K562 (cell line): ENCODE measurements around the gene SLC2A9. TPM values are rescaled to one million over a fixed set of nuclear protein-coding genes. Genes with fewer than 3 reads are reported as not detected.

Experiments
- AFF1 ChIP-seq, 2 experiments: fragments of 450-650 bp; IDR thresholded peaks; 2 replicates each; pipeline ENCODE4 v1.6.1; 2018; ENCODE audit warnings: mild to moderate bottlenecking in 2 of 2, low read depth in 1 of 2; ENCODE audit not compliant: partially characterized antibody in 2 of 2
- BCL6 ChIP-seq: fragments of 250-450 bp; sonication (Bioruptor Pico); IDR thresholded peaks from 2 replicates; pipeline ENCODE4 v1.4.0; 2020
- E2F4 ChIP-seq: sonication (generic); formaldehyde crosslinking; IDR thresholded peaks from 2 replicates; pipeline ENCODE4 v1.8.0; 2022; ENCODE audit warnings: mild to moderate bottlenecking, low read depth, missing genetic modification reagents
- E2F5 ChIP-seq: sonication (generic); formaldehyde crosslinking; IDR thresholded peaks from 2 replicates; pipeline ENCODE4 v1.8.0; 2022; ENCODE audit warnings: mild to moderate bottlenecking, missing genetic modification reagents
- FOS ChIP-seq: IDR thresholded peaks from 3 replicates; pipeline ENCODE4 v1.6.1; 2011; ENCODE audit not compliant: insufficient read length; ENCODE audit errors: extremely low read depth
- KAT2B ChIP-seq: IDR thresholded peaks from one replicate; pipeline ENCODE4 v1.6.1; 2012; ENCODE audit warnings: low read depth, mild to moderate bottlenecking, control low read depth, inconsistent platforms, low read length, moderate library complexity
- MCM3 ChIP-seq: fragments of 450-650 bp; IDR thresholded peaks from 2 replicates; pipeline ENCODE4 v1.6.1; 2016
- SFPQ ChIP-seq: fragments of 200-400 bp; formaldehyde crosslinking; IDR thresholded peaks from 2 replicates; pipeline ENCODE4 v1.6.1; 2017; ENCODE audit warnings: mild to moderate bottlenecking, low read depth, low read length, moderate library complexity
- SLC30A9 ChIP-seq: fragments of 250-450 bp; sonication (Bioruptor Pico); IDR thresholded peaks from 2 replicates; pipeline ENCODE4 v1.8.0; 2022; ENCODE audit warnings: mild to moderate bottlenecking, moderate library complexity
- SOX6 ChIP-seq: fragments of 450-650 bp; IDR thresholded peaks from 2 replicates; pipeline ENCODE4 v1.6.1; 2014; ENCODE audit warnings: mild to moderate bottlenecking
- THRAP3 ChIP-seq: fragments of 450-650 bp; IDR thresholded peaks from 2 replicates; pipeline ENCODE4 v1.6.1; 2016; ENCODE audit warnings: mild to moderate bottlenecking, inconsistent platforms, borderline replicate concordance
- ZBTB12 ChIP-seq: fragments of 250-450 bp; sonication (Bioruptor Pico); IDR thresholded peaks from 2 replicates; pipeline ENCODE4 v1.4.0; 2020
- polyA plus RNA-seq, 8 experiments: library from polyadenylated mRNA; depleted of rRNA in 4 of 8; stranded (reverse) in 5 of 8; unstranded in 3 of 8; fragments of >200 nt; fragmentation: Nextera tagmentation in 2 of 8; fragmentation: Illumina TruSeq in 1 of 8; extraction: Ambion mirVana in 2 of 8; extraction: Trizol in 1 of 8; gene quantifications; 2 replicates each; pipeline versions ENCODE4 v1.2.1 to v1.2.3, GENCODE V29; 2011 to 2014; ENCODE audit warnings: inconsistent platforms in 1 of 8, missing spikeins in 1 of 8
- total RNA-seq, 7 experiments: library from RNA; depleted of rRNA in 6 of 7; stranded (reverse); fragments of >200 nt in 6 of 7; fragmentation: Illumina TruSeq in 2 of 7; extraction: Trizol in 2 of 7; gene quantifications; 2 replicates each; pipeline versions ENCODE4 v1.2.1 to v1.2.3, GENCODE V29; 2011 to 2021; ENCODE audit warnings: low replicate concordance in 1 of 7
- TF ChIP-seq, protein P1 (sequence below), 2 experiments: fragments of 450-650 bp; conservative IDR thresholded peaks; 2 replicates each; pipeline ENCODE4 v1.6.1; 2017; ENCODE audit warnings: mild to moderate bottlenecking in 2 of 2, moderate library complexity in 2 of 2

The SLC2A9 gene
- total and polyA plus RNA-seq, 9 of the 15 experiments (the other 6 are each of a cell fraction or from before 2014, with no cell fraction given) = 0.15 to 1.9 (median 0.76) TPM

DNA sequence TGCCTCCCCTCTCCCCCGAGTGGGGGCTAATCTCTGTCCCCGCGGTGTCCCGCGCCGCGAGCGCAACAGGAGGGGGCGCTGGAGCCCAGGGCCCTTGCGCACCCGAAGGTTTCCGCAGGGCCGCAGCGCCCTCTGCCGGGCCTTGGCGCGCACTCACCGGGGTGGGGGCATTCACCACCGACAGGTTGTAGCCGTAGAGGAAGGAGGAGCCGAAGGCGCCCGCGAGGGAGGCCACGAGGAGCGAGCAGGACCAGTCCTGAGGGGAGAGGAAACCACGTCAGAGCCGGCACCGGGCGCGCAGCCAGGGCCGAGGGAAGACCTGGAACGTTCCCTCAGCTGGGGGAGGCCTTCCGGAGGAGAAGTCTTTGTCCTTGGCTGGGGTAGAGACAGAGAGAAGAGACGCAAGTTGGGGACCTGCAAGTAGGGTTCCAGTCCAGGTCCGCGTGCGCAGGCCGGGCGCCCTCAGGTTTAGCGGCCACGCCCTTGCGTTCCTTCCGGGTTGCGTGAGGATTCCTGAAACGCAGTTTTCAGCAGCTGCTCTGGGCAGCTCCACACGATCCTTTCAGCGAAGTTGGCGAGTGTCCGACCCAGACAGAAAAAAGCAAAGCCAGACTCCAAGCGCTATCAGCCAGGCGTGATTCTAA is 2.4 kb downstream of the SLC2A9 start (continued):
- TF ChIP-seq SFPQ (no peak), MCM3 (no peak), E2F5 (0 out of 2 replicates have a peak, but pooled peaks have one; percentile 27), THRAP3 (no peak), SLC30A9 (no peak), AFF1 (IDR thresholded peaks at IDR 0.05; ENCODE audit: low read depth in 1 of 2, partially characterized antibody in 2 of 2) (peak in 1 of 2 experiments; percentile 29), ZBTB12 (CRISPR knock-in tag) (0 out of 2 replicates have a peak, but pooled peaks have one; percentile 30), E2F4 (CRISPR knock-in tag) (no peak), SOX6 (peak; percentile 57; the same call in 1 of the 2 replicates), KAT2B (no peak), BCL6 (CRISPR knock-in tag) (no peak), FOS (no peak)
- TF ChIP-seq, protein P1, sequence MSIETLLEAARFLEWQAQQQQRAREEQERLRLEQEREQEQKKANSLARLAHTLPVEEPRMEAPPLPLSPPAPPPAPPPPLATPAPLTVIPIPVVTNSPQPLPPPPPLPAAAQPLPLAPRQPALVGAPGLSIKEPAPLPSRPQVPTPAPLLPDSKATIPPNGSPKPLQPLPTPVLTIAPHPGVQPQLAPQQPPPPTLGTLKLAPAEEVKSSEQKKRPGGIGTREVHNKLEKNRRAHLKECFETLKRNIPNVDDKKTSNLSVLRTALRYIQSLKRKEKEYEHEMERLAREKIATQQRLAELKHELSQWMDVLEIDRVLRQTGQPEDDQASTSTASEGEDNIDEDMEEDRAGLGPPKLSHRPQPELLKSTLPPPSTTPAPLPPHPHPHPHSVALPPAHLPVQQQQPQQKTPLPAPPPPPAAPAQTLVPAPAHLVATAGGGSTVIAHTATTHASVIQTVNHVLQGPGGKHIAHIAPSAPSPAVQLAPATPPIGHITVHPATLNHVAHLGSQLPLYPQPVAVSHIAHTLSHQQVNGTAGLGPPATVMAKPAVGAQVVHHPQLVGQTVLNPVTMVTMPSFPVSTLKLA (conservative IDR thresholded peaks at IDR 0.05) = peak; percentile 71 to 84
